HG03571 (cell line): ENCODE measurements around the gene IL17RB.

Experiments used
- ATAC-seq: cut with Tn5 transposase; IDR thresholded peaks from one replicate; pipeline ENCODE4 v1.9.1; 2021; ENCODE audit not compliant: unreplicated experiment

Gene IL17RB

GRCh38 chr3:53811143-53811927 lies 35.0 kb upstream of the IL17RB start:
- no peak for ATAC-seq

DNA sequence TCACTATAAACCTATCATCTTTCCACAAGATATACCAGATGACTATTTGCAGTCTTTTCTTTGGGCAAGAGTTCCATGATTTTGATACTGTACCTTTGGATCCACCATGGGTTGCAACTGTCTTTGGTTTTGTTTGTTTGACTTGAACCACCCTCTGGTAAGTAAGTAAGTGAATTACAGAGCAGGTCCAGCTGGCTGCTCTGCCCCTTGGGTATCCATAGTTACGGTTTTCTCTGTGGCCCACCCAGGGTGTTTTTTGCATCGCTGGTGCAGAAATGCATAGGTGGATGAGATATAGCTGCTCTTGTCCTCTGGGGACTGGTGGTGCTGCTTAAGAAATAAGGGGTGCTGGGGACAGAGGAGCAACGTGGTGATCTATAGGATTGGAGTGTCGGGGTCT lies 33.9 kb upstream of the IL17RB start:
- no peak for ATAC-seq

- ATAC-seq, result no peak
Observed at GRCh38 chr3:53813229-53813628, 33.1 kb upstream of the IL17RB start.

DNA sequence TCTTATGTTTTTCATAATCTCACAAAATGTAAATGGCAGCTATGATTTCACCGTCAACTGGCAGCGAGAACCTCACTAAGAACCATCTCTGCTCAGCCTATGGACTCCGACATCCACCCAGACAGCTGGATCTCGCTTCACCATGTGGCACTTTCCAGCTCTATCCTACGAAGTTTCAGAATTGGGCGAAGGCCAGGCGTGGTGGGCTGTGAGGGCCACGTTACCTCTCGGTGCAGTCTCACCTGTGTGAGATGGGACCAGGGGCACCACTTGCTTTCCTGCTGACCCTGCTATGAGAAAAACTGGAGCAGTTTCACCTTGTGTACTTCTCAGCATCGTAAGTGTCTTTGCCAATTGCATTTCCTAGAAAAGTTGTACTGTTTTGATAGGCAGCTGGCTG lies 32.5 kb upstream of the IL17RB start:
- no peak for ATAC-seq

DNA sequence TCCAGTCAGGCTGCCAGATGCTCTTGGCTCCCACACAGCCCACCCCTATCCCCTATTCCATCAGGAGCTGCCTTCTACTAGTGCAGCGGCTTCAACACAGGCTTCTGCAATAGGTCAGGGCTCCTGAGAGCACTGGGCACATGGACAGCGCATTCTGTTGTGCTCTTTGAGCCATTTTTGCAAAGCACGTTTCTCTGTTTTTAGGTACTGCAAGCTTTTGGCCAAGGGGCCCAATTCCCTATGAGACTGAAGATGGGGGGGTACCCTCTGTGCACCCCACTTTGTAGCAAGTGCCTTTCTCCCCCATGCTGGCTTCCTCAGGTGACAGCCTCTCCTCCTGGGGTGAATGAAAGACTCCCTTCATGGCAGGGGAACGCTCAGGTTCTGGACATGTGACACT lies 31.3 kb upstream of the IL17RB start:
- ATAC-seq, result no peak

DNA sequence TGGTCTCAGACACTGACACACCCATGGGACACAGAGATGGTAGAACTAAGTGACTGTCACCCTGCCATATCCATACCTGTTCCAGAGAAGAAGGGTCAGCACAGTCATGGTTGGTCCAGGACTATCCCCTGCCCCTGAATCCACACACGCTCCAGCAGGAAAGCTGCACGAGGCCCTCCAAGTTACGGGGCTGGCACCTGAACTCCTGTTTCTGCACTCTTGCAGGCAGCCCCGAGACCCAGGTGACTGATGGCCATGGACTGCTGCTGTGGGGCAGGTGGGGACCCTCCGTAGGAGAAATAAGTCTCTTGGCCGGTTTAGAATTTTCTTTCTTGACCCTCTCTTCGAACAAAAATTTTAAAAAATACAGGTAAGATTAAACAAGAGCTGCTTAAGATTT lies 30.7 kb upstream of the IL17RB start:
- no peak for ATAC-seq

DNA sequence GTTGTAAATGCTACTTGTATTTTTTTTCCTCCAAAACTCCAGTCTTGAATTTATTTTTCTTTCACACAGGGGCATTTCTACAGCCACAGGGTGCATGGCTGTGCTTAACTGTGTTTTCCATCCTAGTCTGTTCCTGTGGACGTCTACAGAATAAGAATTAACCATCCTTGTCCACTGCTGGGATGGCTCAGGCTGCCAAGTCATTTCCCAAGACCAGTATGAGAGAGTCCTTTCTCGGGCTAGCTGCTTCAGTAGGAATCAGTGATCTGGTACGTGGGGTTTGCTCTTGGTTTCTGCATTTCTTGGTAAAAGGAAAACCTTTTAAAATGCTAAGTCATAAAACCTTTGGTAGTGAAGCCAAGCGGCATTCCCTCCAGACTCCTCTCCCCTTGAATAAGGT lies 29.9 kb upstream of the IL17RB start:
- no peak for ATAC-seq

DNA sequence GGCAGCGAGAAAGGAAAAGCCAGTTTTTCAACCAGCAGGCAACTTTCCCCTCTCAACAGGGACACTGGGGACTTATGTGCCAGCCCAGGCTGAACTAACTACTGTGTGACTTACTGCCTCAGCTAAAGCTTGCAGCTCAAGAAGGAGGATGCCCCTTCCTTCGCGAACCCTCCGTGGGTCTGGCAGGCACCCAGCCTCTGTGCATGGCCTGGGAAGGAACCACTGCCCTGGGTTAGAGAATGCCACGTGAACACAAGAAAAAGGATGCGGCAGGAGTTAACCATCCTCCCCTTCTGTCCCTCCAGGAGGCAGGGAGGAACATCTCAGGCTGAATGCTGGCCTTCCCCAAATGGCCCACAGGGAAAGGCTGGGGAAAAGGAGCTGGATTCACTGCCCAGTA lies 29.2 kb upstream of the IL17RB start:
- ATAC-seq, result no peak

- no peak for ATAC-seq
Observed at GRCh38 chr3:53817809-53818208, 28.6 kb upstream of the IL17RB start.

DNA sequence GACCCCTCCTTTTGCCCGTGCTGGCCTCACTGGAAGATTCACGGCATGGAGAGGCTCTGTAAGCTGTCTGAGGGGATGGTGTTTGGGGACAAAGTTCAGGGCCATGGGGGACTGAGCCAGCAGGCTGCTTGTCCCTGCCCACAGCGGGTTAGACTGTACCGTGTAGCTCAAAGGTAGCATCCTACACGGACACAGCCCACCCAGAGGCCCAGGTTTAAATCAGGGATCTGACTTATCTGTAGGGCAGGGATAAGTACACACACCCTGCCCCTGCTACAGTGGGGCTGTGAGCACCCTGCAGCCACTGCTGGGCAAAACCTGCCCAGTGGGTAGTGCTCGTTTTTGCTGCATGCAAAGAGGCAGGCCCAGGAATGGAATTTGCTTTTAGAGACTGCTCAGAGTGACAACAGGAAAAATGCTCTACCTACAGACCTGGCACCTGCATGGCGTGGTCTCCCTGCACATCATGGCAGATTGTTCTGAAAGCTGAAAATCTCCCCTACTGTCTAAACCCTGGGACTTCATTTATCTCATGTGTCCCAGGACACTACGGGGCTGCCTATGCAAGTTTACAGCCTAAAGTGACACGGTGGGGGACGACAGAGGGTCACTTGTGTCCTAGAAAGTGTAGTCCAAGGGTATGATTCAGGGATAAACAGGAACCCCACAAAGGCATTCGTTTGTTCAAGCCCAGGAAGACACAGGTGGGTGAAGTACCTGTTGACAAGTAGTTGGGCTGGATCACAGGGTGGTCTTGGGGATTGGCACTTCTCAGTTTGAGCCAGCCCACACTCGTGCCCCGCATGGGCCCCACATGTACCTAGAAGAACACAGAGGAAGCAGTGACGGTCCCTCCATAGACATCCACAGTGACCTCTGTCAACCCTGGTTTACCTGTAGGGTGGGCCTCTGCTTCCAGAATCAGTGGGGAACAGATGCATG lies 27.9 kb upstream of the IL17RB start:
- no peak for ATAC-seq

- no peak for ATAC-seq
Observed at GRCh38 chr3:53819163-53819868, 27.1 kb upstream of the IL17RB start.

DNA sequence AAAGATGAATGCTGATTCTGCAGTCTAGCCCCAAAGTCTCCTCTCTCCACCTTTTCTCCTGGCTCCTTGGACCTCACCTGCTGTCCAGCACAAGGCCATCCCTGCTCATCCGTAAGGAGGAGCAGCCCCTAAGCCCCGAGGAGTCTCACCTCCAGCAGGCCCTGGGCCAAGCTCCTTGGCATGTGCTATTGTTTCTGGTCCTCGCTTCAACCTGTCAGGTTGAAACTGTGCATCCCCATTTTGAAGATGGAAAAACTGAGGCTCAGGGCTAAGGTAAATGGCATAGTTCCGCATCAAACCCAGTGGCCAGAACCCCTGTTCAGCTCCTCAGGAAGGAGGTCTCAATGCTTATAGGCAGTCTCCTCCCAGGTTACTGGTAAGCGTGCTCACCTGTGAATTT lies 26.3 kb upstream of the IL17RB start:
- no peak for ATAC-seq

DNA sequence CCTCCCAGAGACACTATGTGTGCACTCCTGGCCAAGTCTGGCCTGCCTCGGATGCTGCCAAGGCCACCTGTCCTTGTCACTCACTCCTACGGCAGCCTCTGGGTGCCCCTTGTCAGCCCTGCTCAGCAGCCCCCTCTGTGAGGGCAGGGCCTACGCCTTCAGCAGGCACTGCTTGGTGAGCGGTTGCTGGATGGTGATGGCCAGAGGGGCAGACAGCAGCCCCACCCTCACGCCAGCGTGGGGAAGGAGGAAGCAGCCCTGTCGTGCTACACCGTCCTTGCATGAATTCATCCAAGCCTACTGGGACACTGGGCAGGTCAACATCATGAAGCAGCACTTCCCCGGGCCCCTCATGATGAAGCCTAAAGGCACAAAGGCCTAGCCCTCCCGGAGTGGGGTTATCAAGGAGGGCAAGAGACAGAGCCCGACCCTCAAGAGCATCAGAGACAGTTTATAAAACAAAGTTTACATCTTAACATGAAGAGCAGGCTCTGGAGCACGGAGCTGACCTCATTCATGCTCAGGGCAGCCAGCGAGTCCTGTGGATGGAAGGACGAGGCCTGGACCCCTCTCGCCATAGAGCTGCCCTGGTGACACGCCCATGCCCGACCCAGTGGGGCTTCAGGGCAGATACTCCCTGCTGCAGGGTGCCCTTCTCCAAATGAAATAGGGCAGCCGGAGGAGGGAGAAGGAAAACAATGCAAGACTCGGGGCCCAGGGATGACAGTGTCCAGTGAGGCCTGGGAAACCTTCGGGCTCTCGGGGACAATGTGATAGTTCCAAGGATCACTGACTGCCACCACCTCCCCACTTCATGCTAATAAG lies 25.4 kb upstream of the IL17RB start:
- no peak for ATAC-seq

- no peak for ATAC-seq
Observed at GRCh38 chr3:53821631-53822121, 24.7 kb upstream of the IL17RB start.

GRCh38 chr3:53822331-53822741 lies 24.0 kb upstream of the IL17RB start:
- ATAC-seq, result no peak

DNA sequence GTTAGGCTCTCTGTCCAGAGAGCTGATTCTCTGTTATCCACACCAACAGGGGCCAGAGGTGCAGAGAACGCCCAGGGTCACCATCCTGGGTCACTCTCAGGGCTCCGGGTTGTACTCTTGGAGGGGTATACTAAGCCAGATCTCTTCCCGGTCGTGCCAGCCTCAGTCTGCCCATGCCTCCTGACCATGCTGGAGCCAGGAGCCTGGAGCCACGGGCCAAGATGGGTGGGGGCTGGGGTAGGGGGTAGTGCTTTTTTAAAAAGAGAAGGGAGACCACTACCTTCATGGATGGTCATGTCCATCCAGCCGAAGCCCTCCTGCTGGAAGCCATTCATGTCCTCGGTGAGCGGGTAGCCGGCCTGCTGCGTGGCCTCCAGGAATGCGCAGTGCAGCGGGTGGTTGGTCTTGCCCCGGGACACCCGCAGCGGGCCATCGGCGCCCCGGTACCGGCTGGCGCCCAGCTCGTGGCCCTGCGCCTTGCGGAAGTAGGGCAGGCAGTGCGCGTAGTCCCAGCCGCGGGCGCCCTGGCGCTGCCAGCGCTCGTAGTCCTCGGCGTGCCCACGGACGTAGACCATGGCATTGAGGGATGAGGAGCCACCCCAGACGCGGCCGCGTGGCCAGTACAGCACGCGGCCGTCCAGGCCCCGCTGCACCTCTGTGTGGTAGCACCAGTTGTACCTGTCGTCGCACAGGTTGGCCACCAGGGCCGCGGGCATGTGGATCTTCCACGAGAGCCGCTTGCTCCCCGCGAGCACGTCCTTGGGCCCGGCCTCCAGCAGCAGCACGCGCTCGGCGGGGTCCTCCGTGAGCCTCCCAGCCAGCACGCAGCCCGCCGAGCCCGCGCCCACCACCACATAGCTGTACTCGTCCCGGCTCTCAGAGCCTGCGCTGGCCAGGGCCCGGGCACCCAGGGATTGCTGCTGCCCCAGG lies 23.1 kb upstream of the IL17RB start:
- no peak for ATAC-seq

DNA sequence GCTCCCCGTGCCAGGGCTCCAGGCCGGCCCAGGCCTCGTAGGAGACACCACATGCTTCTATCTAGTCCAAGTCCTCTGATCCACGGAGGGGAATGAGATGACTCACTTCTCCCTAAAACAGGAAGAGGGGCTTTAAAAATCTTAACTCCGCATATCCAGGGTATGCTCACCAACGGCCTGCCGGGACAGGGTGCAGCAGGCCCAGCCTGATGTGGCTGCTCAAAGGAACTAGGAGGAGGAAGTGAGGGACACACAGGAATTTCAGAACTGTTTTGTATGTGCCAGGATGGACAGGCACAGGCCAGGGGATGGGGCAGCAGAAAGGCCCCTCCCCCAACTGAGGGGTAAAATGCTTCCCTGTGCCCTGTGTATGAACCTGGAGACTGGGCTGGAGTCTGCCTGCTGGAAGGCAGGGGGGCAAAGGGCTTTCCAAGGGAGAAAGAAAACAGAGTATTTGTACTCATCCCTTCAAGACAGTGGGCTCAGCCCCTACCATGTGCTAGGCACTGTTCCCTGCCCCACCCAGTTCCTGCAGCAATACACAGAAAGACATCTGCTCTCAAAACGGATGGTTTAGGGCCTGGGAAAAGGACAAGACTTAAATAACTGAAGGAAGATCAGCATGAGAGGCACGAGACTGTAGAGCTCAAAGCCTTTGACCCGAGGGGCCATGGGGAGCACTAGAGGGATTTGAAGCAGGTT lies 22.3 kb upstream of the IL17RB start:
- no peak for ATAC-seq

GRCh38 chr3:53824795-53825194 lies 21.6 kb upstream of the IL17RB start:
- no peak for ATAC-seq

DNA sequence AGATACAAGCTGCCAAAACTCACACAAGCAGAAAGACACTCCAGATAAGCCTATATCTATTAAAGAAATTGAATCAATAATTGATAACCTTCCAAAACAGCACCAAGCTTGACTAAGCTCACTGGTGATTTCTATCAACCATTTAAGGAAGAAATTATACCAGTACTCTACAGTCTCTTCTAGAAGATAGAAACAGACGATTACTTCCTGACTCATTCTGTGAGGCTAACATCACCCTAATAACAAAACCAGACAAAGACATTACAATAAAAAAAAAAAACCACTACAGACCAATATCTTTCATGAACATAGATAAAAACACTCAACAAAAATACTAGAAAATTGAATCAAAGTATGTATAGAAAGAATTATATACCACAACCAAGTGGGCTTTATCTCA lies 20.3 kb upstream of the IL17RB start:
- ATAC-seq, result no peak
